GM18861 (cell line): Measurements from ENCODE around the gene LILRA2.
"Not testable (repeated sequence)": the region's sequence is repeated elsewhere in the genome, so short reads cannot be mapped to it uniquely, and the experiment has no call there.

ENCODE experiments used
- ATAC-seq: cut with Tn5 transposase; IDR thresholded peaks from one replicate; pipeline ENCODE4 v1.9.1; 2021; ENCODE audit not compliant: unreplicated experiment

Gene LILRA2

GRCh38 chr19:54570316-54570715 lies 3.3 kb upstream of the LILRA2 start:
- no peak for ATAC-seq

- not testable (repeated sequence) for ATAC-seq
These were observed 1.6 kb upstream of the LILRA2 start for GRCh38 chr19:54571715-54572615.

GRCh38 chr19:54572696-54573311 lies 786 bp upstream of the LILRA2 start:
- no peak for ATAC-seq

GRCh38 chr19:54574051-54574450 lies 461 bp downstream of the LILRA2 start:
- ATAC-seq = no peak

GRCh38 chr19:54574527-54575056 lies 1.0 kb downstream of the LILRA2 start:
- ATAC-seq = no peak

- not testable (repeated sequence) for ATAC-seq
These were observed 1.6 kb downstream of the LILRA2 start for GRCh38 chr19:54575205-54575604.

GRCh38 chr19:54576411-54576976 lies 2.9 kb downstream of the LILRA2 start:
- ATAC-seq = no peak

- no peak for ATAC-seq
These were observed 3.7 kb downstream of the LILRA2 start for GRCh38 chr19:54577334-54577733.

- not testable (repeated sequence) for ATAC-seq
These were observed 4.7 kb downstream of the LILRA2 start for GRCh38 chr19:54578268-54578667.

GRCh38 chr19:54586397-54586796 lies 12.8 kb downstream of the LILRA2 start:
- ATAC-seq = no peak

- no peak for ATAC-seq
These were observed 13.4 kb downstream of the LILRA2 start for GRCh38 chr19:54587026-54587425.

GRCh38 chr19:54593445-54593844 lies 19.9 kb downstream of the LILRA2 start, which contains the start of gene LILRA1:
Gene LILRA1, plus strand, starts transcription at chr19:54593632. Its CDS starts 613 bp downstream, at chr19:54594245.
- not testable (repeated sequence) for ATAC-seq

- not testable (repeated sequence) for ATAC-seq
These were observed 20.5 kb downstream of the LILRA2 start for GRCh38 chr19:54593931-54594626.

- ATAC-seq = no peak
These were observed 21.1 kb downstream of the LILRA2 start for GRCh38 chr19:54594737-54595136.

GRCh38 chr19:54595680-54596436 lies 22.3 kb downstream of the LILRA2 start:
- ATAC-seq = not testable (repeated sequence)

- no peak for ATAC-seq
These were observed 26.6 kb downstream of the LILRA2 start for GRCh38 chr19:54600212-54600611.

GRCh38 chr19:54606230-54606629 lies 32.6 kb downstream of the LILRA2 start:
- no peak for ATAC-seq

GRCh38 chr19:54606891-54607784 lies 33.5 kb downstream of the LILRA2 start:
- ATAC-seq = peak; percentile 52

- no peak for ATAC-seq
These were observed 34.2 kb downstream of the LILRA2 start for GRCh38 chr19:54607785-54608150.
